T-helper 17 cell (primary cell): ENCODE data around the gene SLC7A6OS. TPM values are rescaled to one million over a fixed set of nuclear protein-coding genes. Genes with fewer than 3 reads are reported as not detected.

ENCODE experiments used
- ATAC-seq: fragments of 150-1000 bp; cut with Tn5 transposase; 2 replicates; pipeline ENCODE4 v1.10.0; 2021; ENCODE audit warnings: mild to moderate bottlenecking, moderate library complexity
- DNase-seq, 3 donors: peaks; one replicate each; pipeline versions ENCODE4 v3.0.0 to v3.0.0-alpha.2; 2020 to 2021
- H3K9me3 ChIP-seq: one replicate; pipeline ENCODE4 v1.7.0; 2013; ENCODE audit warnings: low read length, mild to moderate bottlenecking; ENCODE audit not compliant: control insufficient read depth, poor library complexity, severe bottlenecking
- H3K27ac Mint-ChIP-seq: one replicate; pipeline ENCODE4 v1.8.0; 2022; ENCODE audit warnings: mild to moderate bottlenecking, moderate library complexity, mixed read lengths
- H3K27me3 Mint-ChIP-seq: one replicate; pipeline ENCODE4 v1.8.0; 2022; ENCODE audit warnings: mixed read lengths
- H3K36me3 Mint-ChIP-seq: one replicate; pipeline ENCODE4 v1.8.0; 2022; ENCODE audit warnings: low read depth, mixed read lengths
- H3K4me1 Mint-ChIP-seq: one replicate; pipeline ENCODE4 v1.8.0; 2022; ENCODE audit warnings: mild to moderate bottlenecking, mixed read lengths
- H3K4me3 Mint-ChIP-seq: one replicate; pipeline ENCODE4 v1.8.0; 2022; ENCODE audit warnings: mild to moderate bottlenecking, moderate library complexity, mixed read lengths
- total RNA-seq, 4 donors: library from RNA in 2 of 4; stranded (reverse) in 2 of 4; gene quantifications; one replicate each; pipeline ENCODE4 v1.2.3 and lab custom pipeline; 2022 to 2026

SLC7A6OS gene
- total RNA-seq, 2 donors from 2014 or later = 35.3 to 36.0 TPM

DNA sequence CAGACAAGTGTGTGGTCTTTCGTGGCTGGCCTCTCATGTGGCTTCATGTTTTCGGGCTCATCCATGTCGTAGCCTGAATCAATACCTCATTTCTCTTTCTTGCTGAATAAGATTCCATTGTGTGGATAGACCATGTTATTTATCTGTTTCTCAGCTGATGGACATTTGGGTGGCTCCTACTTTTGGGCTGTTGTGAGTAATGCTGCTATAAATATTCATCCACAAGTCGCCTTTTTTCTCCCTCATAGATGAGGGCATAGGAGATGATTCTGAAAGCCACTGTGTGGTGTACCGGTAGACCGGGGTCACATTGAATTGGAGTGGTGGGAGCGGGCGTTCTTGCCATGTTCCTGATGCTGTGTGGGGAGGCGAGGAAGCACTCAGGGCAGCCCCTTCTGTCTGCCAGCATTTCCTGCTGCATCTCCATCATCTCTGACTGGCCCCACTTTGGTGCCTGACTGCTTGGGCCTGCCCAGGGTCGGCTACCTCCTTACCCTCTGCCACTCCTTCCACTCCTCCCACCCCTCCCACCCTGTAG lies 40.1 kb upstream of the SLC7A6OS start:
- Mint-ChIP-seq H3K36me3 (peaks cover 18% of the 10 kb centered on the region), H3K27me3 (no peaks in the 10 kb centered on the region), H3K4me3 (no peak overlapping the region), H3K4me1 (peaks cover 10% of the 10 kb centered on the region), H3K27ac (no peak overlapping the region)
- ATAC-seq (no peak), DNase-seq (no peak)
- no peaks in the 10 kb centered on the region for H3K9me3 ChIP-seq

- H3K9me3 ChIP-seq = no peaks in the 10 kb centered on the region
- no peak for DNase-seq
- ATAC-seq = no peak
- peaks cover 5% of the 10 kb centered on the region for H3K4me1 Mint-ChIP-seq
- H3K27ac Mint-ChIP-seq = no peak overlapping the region
- H3K4me3 Mint-ChIP-seq = no peak overlapping the region
- no peaks in the 10 kb centered on the region for H3K27me3 Mint-ChIP-seq
- peaks cover 18% of the 10 kb centered on the region for H3K36me3 Mint-ChIP-seq
Observed at GRCh38 chr16:68349838-68350410, 39.2 kb upstream of the SLC7A6OS start.

- H3K9me3 ChIP-seq = no peaks in the 10 kb centered on the region
- Mint-ChIP-seq H3K4me3 (no peak overlapping the region), H3K27ac (peak overlapping the region; percentile 49), H3K27me3 (no peaks in the 10 kb centered on the region), H3K36me3 (peaks cover 13% of the 10 kb centered on the region), H3K4me1 (peaks cover 3% of the 10 kb centered on the region)
- ATAC-seq (no peak), DNase-seq (no peak)
Observed at GRCh38 chr16:68348639-68349445, 38.1 kb upstream of the SLC7A6OS start.

DNA sequence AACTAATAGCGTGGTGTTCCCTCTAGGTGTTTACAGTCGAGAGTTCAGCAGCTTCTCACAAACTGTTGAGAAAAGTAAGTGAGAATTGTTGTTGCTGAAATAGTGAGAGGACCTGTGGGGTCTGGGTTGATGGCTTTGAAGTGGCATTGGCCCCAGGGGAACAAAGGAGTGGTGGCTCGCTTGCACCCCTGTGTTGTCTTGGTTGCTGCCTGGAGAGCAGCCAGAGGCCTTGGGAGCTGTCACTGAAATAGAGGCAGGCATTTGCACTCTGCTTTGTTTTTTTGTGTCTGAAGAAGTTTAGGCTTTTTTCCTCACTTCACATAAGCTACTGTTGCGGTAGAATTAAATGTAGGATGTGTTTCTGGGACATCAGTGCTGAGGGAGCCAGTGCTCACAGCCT lies 36.9 kb upstream of the SLC7A6OS start:
- no peaks in the 10 kb centered on the region for H3K27me3 Mint-ChIP-seq
- DNase-seq (no peak), ATAC-seq (no peak)
- H3K4me1 Mint-ChIP-seq = peaks cover 3% of the 10 kb centered on the region
- no peak overlapping the region for H3K4me3 Mint-ChIP-seq
- H3K27ac Mint-ChIP-seq = no peak overlapping the region
- peaks cover 13% of the 10 kb centered on the region for H3K36me3 Mint-ChIP-seq
- H3K9me3 ChIP-seq = no peaks in the 10 kb centered on the region

DNA sequence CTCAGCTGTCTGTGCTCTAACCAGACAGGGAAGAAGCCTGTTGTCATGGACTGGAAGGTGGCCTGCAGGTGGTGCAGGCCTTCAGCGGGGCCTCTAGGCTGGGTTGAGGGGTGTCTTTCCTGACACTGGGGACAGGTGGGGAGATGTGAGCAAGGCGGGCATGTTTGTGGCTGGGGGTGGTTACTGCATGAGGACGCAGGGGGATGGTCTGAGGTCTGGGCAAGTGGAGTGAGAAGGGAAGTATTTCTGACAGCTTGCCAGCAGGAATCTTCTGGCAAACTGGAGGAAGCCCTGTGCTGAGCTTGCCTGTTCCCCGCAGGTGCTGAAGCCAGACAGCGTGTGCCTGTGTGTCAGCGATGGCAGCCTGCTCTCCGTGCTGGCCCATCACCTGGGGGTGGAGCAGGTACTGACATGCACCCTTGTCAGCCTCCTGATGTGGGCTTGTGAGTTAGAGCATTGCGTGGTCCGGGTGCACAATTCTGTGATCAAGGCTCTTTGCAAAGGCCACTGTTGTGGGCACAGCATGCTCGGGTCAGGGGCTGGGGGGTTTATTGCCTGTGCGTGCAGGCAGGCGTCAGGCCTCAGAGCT lies 36.2 kb upstream of the SLC7A6OS start:
- ATAC-seq (no peak), DNase-seq (no peak)
- no peak overlapping the region for H3K4me3 Mint-ChIP-seq
- no peaks in the 10 kb centered on the region for H3K9me3 ChIP-seq
- H3K27ac Mint-ChIP-seq = peak overlapping the region; percentile 47
- H3K27me3 Mint-ChIP-seq = no peaks in the 10 kb centered on the region
- H3K4me1 Mint-ChIP-seq = peaks cover 3% of the 10 kb centered on the region
- H3K36me3 Mint-ChIP-seq = peaks cover 13% of the 10 kb centered on the region

DNA sequence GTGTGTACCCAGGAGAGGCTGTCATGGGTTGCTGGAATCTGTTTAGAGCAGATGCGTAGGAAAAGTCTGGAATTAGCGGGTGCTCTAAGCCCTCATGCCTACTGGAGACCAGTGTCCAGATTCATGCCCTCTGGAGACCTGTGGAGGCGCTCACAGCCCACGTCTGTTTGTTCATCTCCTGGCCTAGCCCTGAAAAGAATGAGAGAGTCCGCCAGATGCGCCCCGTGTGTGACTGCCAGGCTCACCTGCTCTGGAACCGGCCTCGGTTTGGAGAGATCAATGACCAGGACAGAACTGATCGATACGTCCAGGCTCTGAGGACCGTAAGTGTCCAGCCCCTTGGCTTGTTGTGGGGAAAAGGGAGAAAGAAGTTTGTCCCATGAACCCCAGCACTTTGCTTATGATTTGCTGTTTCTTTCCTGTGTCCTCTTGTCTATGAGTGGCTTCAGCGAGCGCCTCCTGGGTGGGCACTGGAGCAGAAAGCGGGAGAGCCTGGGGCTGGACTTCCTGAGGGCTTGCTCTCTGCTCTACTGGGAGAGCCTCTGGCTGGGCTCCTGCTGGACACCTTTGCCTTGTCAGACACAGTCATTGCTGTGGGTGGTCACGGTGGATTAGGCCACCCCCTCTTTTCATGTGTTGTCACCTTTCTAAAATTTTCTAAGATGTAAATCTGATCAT lies 35.4 kb upstream of the SLC7A6OS start:
- ATAC-seq (no peak), DNase-seq (no peak)
- Mint-ChIP-seq H3K4me3 (no peak overlapping the region), H3K27ac (peak overlapping the region; percentile 47), H3K4me1 (peaks cover 3% of the 10 kb centered on the region), H3K27me3 (no peaks in the 10 kb centered on the region), H3K36me3 (peaks cover 11% of the 10 kb centered on the region)
- H3K9me3 ChIP-seq = no peaks in the 10 kb centered on the region

DNA sequence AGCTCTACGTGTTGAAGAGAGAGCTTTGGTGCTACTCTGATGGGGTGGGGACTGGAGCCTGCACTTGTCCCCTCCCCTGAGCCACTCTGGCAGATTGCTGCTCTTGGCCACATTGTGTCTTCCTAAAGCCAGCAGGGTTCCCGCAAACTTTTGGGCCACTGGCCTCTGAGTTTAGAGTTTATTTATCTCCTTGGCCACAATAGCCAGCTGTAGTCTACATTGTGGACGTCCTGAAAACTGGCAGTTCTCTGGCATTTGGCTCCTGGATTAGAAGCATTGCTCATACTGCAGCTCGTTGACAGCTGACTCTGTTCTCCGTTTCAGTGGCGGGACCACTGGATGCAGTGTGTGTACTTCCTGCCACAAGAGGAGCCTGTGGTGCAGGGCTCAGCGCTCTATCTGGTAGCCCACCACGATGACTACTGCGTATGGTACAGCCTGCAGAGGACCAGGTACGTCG lies 34.6 kb upstream of the SLC7A6OS start:
- Mint-ChIP-seq H3K36me3 (peaks cover 15% of the 10 kb centered on the region), H3K27me3 (no peaks in the 10 kb centered on the region), H3K4me3 (no peak overlapping the region), H3K4me1 (peaks cover 3% of the 10 kb centered on the region), H3K27ac (no peak overlapping the region)
- ATAC-seq (no peak), DNase-seq (no peak)
- no peaks in the 10 kb centered on the region for H3K9me3 ChIP-seq

- ATAC-seq (no peak), DNase-seq (no peak)
- no peaks in the 10 kb centered on the region for H3K9me3 ChIP-seq
- no peaks in the 10 kb centered on the region for H3K27me3 Mint-ChIP-seq
- H3K36me3 Mint-ChIP-seq = peaks cover 14% of the 10 kb centered on the region
- no peak overlapping the region for H3K27ac Mint-ChIP-seq
- no peak overlapping the region for H3K4me3 Mint-ChIP-seq
- H3K4me1 Mint-ChIP-seq = peaks cover 2% of the 10 kb centered on the region
Observed at GRCh38 chr16:68344252-68344651, 33.5 kb upstream of the SLC7A6OS start.

DNA sequence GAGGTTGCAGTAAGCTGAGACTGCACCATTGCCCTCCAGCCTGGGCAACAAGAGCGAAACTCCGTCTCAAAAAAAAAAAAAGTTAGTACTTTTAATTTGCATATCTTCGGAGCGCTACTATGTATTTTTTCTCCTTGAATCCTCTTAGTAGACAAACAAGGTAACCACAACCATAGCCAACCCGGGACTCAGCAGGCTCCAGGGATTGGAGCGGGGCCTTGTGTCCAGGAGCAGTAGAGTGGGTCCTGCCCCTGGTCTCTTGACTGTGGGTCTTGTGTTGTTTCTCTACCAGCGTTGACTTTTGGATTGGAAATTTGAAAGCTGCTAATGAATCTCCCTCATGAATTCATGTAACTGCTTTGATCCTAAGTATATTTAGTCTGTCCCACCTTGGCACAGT lies 32.4 kb upstream of the SLC7A6OS start:
- H3K27ac Mint-ChIP-seq = peak overlapping the region; percentile 9
- no peaks in the 10 kb centered on the region for H3K9me3 ChIP-seq
- H3K27me3 Mint-ChIP-seq = no peaks in the 10 kb centered on the region
- no peaks in the 10 kb centered on the region for H3K4me1 Mint-ChIP-seq
- no peak overlapping the region for H3K4me3 Mint-ChIP-seq
- ATAC-seq (no peak), DNase-seq (no peak)
- H3K36me3 Mint-ChIP-seq = peaks cover 9% of the 10 kb centered on the region

GRCh38 chr16:68342620-68343019 lies 31.9 kb upstream of the SLC7A6OS start:
- peaks cover 2% of the 10 kb centered on the region for H3K4me1 Mint-ChIP-seq
- H3K9me3 ChIP-seq = no peaks in the 10 kb centered on the region
- DNase-seq (no peak), ATAC-seq (no peak)
- peak overlapping the region; percentile 9 for H3K27ac Mint-ChIP-seq
- no peaks in the 10 kb centered on the region for H3K27me3 Mint-ChIP-seq
- H3K36me3 Mint-ChIP-seq = peaks cover 14% of the 10 kb centered on the region
- no peak overlapping the region for H3K4me3 Mint-ChIP-seq

DNA sequence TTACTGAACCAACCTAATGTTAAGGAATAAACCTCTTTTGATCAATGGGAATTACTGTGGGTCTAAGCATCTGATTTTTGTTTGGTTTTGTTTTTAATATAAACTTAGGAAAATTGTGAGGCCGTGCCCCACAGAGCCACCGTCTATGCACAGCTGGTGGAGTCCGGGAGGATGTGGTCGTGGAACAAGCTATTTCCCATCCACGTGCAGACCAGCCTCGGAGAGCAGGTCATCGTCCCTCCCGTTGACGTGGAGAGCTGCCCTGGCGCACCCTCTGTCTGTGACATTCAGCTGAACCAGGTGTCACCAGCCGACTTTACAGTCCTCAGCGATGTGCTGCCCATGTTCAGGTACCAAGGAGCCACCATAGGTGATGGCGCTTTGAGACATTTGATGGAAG lies 28.5 kb upstream of the SLC7A6OS start:
- no peak for ATAC-seq
- DNase-seq = no peak
- peaks cover 7% of the 10 kb centered on the region for H3K4me1 Mint-ChIP-seq
- peaks cover 15% of the 10 kb centered on the region for H3K36me3 Mint-ChIP-seq
- no peak overlapping the region for H3K4me3 Mint-ChIP-seq
- no peaks in the 10 kb centered on the region for H3K27me3 Mint-ChIP-seq
- no peak overlapping the region for H3K27ac Mint-ChIP-seq
- no peaks in the 10 kb centered on the region for H3K9me3 ChIP-seq

- H3K27ac Mint-ChIP-seq = peak overlapping the region; percentile 62
- peaks cover 7% of the 10 kb centered on the region for H3K4me1 Mint-ChIP-seq
- peaks cover 17% of the 10 kb centered on the region for H3K36me3 Mint-ChIP-seq
- ATAC-seq = no peak
- no peaks in the 10 kb centered on the region for H3K27me3 Mint-ChIP-seq
- H3K4me3 Mint-ChIP-seq = no peak overlapping the region
- no peak for DNase-seq
- H3K9me3 ChIP-seq = no peaks in the 10 kb centered on the region
Observed at GRCh38 chr16:68338326-68339119, 27.8 kb upstream of the SLC7A6OS start.
